NB4 (cell line): ENCODE results near the gene MED26.

Experiments used
- DNase-seq: peaks from one replicate; pipeline ENCODE4 v3.0.0; 2010; ENCODE audit warnings: low read depth
- H3K4me3 ChIP-seq: one replicate; pipeline ENCODE4 v1.5.1; 2011; ENCODE audit warnings: mild to moderate bottlenecking, low read depth, low read length, moderate library complexity
- CTCF ChIP-seq: IDR thresholded peaks from one replicate; pipeline ENCODE4 v1.5.1; 2012; ENCODE audit warnings: low read depth, low read length
- MAX ChIP-seq: IDR thresholded peaks from 2 replicates; pipeline ENCODE4 v1.6.1; 2011; ENCODE audit warnings: low read depth, low read length
- MYC ChIP-seq: IDR thresholded peaks from 2 replicates; pipeline ENCODE4 v1.6.1; 2011; ENCODE audit warnings: low read depth, low read length
- POLR2A ChIP-seq: IDR thresholded peaks from 2 replicates; pipeline ENCODE4 v1.6.1; 2011; ENCODE audit warnings: mild to moderate bottlenecking; ENCODE audit not compliant: insufficient read length; ENCODE audit errors: extremely low read depth

Gene MED26

GRCh38 chr19:16595097-16595496 is 32.9 kb downstream of the MED26 start:
- no peak overlapping the region for H3K4me3 ChIP-seq
- no peak for TF ChIP-seq MAX
- TF ChIP-seq MYC = no peak
- no peak for TF ChIP-seq POLR2A
- TF ChIP-seq CTCF = no peak

GRCh38 chr19:16594681-16595091 is 33.3 kb downstream of the MED26 start:
- no peak for DNase-seq
- no peak overlapping the region for H3K4me3 ChIP-seq
- TF ChIP-seq MYC (no peak), POLR2A (no peak), MAX (no peak), CTCF (no peak)

More at GRCh38 chr19:16595097-16595496, 32.9 kb downstream of the MED26 start:
- no peak for DNase-seq

GRCh38 chr19:16594131-16594586 is 33.8 kb downstream of the MED26 start:
- peak; percentile 64 for DNase-seq
- H3K4me3 ChIP-seq = no peak overlapping the region
- TF ChIP-seq MAX = peak; percentile 47; the same call in 1 of the 2 replicates
- peak; percentile 39; the same call in 1 of the 2 replicates for TF ChIP-seq MYC
- TF ChIP-seq POLR2A = no peak
- TF ChIP-seq CTCF = no peak

GRCh38 chr19:16593181-16593580 is 34.8 kb downstream of the MED26 start:
- no peak overlapping the region for H3K4me3 ChIP-seq
- no peak for DNase-seq
- no peak for TF ChIP-seq MYC
- no peak for TF ChIP-seq CTCF
- no peak for TF ChIP-seq MAX
- no peak for TF ChIP-seq POLR2A

- no peak for DNase-seq
- H3K4me3 ChIP-seq = no peak overlapping the region
- TF ChIP-seq POLR2A (no peak), MAX (no peak), MYC (no peak), CTCF (no peak)
These were observed 36.0 kb downstream of the MED26 start for GRCh38 chr19:16591803-16592556.
